Measurements from ENCODE around the gene OTOP1. TPM values are rescaled to one million over a fixed set of nuclear protein-coding genes. Genes with fewer than 3 reads are reported as not detected.

OTOP1 gene
- total RNA-seq, 1 donor from 2014 or later = not detected

GRCh38 chr4:4233610-4234009 lies 6.9 kb upstream of the OTOP1 start:
- H3K9ac ChIP-seq = no peak overlapping the region
- no peaks in the 10 kb centered on the region for H3K79me2 ChIP-seq (ENCODE audit: low read depth)
- no peak for DNase-seq (ENCODE audit: low spot score)
- TF ChIP-seq, protein P1, sequence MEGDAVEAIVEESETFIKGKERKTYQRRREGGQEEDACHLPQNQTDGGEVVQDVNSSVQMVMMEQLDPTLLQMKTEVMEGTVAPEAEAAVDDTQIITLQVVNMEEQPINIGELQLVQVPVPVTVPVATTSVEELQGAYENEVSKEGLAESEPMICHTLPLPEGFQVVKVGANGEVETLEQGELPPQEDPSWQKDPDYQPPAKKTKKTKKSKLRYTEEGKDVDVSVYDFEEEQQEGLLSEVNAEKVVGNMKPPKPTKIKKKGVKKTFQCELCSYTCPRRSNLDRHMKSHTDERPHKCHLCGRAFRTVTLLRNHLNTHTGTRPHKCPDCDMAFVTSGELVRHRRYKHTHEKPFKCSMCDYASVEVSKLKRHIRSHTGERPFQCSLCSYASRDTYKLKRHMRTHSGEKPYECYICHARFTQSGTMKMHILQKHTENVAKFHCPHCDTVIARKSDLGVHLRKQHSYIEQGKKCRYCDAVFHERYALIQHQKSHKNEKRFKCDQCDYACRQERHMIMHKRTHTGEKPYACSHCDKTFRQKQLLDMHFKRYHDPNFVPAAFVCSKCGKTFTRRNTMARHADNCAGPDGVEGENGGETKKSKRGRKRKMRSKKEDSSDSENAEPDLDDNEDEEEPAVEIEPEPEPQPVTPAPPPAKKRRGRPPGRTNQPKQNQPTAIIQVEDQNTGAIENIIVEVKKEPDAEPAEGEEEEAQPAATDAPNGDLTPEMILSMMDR (IDR thresholded peaks at IDR 0.05) = no peak
- no peak for TF ChIP-seq EZH2phosphoT487 (IDR thresholded peaks at IDR 0.05)
- TF ChIP-seq EZH2 (IDR thresholded peaks at IDR 0.05) = no peak
- no peak overlapping the region for H3K4me2 ChIP-seq
- H3K27me3 ChIP-seq = peaks cover 24% of the 10 kb centered on the region
- H3K9me3 ChIP-seq (ENCODE audit: low read depth) = no peaks in the 10 kb centered on the region
- Mint-ChIP-seq H3K4me3 (no peak overlapping the region), H3K4me1 (no peaks in the 10 kb centered on the region), H3K36me3 (peaks cover 7% of the 10 kb centered on the region), H3K9me3 (peaks cover 9% of the 10 kb centered on the region), H3K27me3 (ENCODE audit: insufficient read depth, low read depth) (peaks cover 14% of the 10 kb centered on the region), H3K27ac (no peak overlapping the region)
- H4K20me1 ChIP-seq (ENCODE audit: low read depth) = no peaks in the 10 kb centered on the region
- H3K4me1 ChIP-seq = no peaks in the 10 kb centered on the region
- no peaks in the 10 kb centered on the region for H3K36me3 ChIP-seq
- no peak overlapping the region for H3K27ac ChIP-seq
- H3K4me3 ChIP-seq = no peak overlapping the region
- no peak overlapping the region for H2AFZ ChIP-seq (replicated peaks)
- no peaks in the 10 kb centered on the region for H3F3A ChIP-seq (ENCODE audit: low read depth)

DNA sequence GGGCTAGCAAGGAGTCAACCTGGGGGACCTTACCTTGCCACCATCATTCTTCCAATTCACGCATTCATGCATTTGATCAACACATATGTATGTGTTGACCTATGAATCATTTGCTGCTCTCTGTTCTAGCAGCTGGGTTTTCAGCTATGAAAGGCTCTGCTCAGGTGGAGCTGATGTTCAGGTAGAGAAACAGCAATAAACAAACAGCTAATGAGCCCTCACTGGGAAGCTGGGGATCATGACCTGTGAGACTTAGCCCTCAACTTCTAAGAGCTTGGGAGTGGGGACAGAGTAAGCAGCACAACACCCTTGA lies 1.6 kb upstream of the OTOP1 start:
- Histone ChIP-seq H3K4me2 (no peak overlapping the region), H3K9me3 (ENCODE audit: low read depth) (no peaks in the 10 kb centered on the region), H3K79me2 (ENCODE audit: low read depth) (no peaks in the 10 kb centered on the region), H4K20me1 (ENCODE audit: low read depth) (no peaks in the 10 kb centered on the region), H3K4me3 (no peak overlapping the region), H3K36me3 (no peaks in the 10 kb centered on the region), H3K27ac (no peak overlapping the region), H3F3A (ENCODE audit: low read depth) (no peaks in the 10 kb centered on the region), H3K9ac (no peak overlapping the region), H2AFZ (replicated peaks) (no peak overlapping the region), H3K4me1 (no peaks in the 10 kb centered on the region), H3K27me3 (peaks cover 77% of the 10 kb centered on the region)
- Mint-ChIP-seq H3K36me3 (no peaks in the 10 kb centered on the region), H3K4me1 (peaks cover 13% of the 10 kb centered on the region), H3K9me3 (peaks cover 16% of the 10 kb centered on the region), H3K4me3 (peak overlapping the region; percentile 62), H3K27me3 (ENCODE audit: insufficient read depth, low read depth) (peaks cover 54% of the 10 kb centered on the region), H3K27ac (no peak overlapping the region)
- no peak for DNase-seq (ENCODE audit: low spot score)
- TF ChIP-seq, protein P1 (IDR thresholded peaks at IDR 0.05) = no peak
- TF ChIP-seq EZH2phosphoT487 (IDR thresholded peaks at IDR 0.05) (no peak), EZH2 (IDR thresholded peaks at IDR 0.05) (no peak)

DNA sequence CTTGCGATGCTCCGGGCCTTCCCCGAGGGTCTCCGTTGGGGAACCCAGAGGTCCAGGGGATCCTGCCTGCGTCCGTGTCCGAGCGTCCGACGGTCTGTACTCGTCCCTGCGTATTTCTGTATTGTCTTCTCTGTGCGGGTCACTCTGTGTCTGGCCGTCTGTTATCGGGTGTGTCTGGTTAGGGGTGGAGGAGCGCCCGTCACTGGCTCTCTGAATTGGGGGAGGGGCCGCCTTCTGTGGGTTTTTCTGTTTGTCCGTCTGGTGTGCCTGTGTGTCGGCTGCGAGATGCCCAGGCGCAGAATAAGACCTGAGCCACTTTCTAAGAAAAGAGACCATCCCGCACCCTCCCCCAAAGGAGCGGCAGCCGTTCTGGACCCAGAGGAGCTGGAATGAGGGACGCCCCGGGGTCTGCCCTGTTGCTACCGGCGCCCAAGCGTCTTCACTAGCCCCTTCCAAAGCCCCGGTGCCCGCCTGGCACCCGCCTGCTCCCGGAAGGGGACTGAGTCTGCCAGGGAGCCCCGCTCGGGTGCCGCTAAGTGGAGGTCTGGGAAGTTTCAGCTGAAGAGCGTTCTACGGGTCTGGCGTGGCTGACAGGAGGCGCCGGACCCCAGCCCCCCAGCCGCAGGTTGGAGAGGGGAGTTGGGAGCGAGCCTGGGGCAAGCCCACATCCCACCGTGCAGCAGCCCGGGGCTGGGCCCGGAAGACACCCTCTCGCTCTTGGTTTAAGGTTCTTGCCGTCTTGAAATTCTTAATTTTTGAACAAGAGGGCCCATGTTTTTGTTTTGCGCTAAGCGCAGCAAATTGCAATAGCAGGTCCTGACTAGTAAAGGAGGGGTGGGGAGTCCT lies 1.0 kb upstream of the OTOP1 start:
- Histone ChIP-seq H3K36me3 (no peaks in the 10 kb centered on the region), H3K4me2 (peak overlapping the region; percentile 57)

More for the DNA sequence above, 1.0 kb upstream of the OTOP1 start:
- H3K79me2 ChIP-seq (ENCODE audit: low read depth) = no peaks in the 10 kb centered on the region
- H4K20me1 ChIP-seq (ENCODE audit: low read depth) = no peaks in the 10 kb centered on the region
- no peak overlapping the region for H3K4me3 ChIP-seq
- no peaks in the 10 kb centered on the region for H3K36me3 Mint-ChIP-seq
- H3K4me3 Mint-ChIP-seq = peak overlapping the region; percentile 62
- no peaks in the 10 kb centered on the region for H3K4me1 ChIP-seq
- H3K27ac ChIP-seq = no peak overlapping the region
- TF ChIP-seq EZH2phosphoT487 (IDR thresholded peaks at IDR 0.05) (peak; percentile 71), EZH2 (IDR thresholded peaks at IDR 0.05) (peak; percentile 91)
- TF ChIP-seq, protein P1 (IDR thresholded peaks at IDR 0.05) = no peak
- H3K27ac Mint-ChIP-seq = no peak overlapping the region
- H3K4me1 Mint-ChIP-seq = peaks cover 13% of the 10 kb centered on the region
- H3K27me3 ChIP-seq = peaks cover 82% of the 10 kb centered on the region
- H3K9ac ChIP-seq = no peak overlapping the region
- peaks cover 11% of the 10 kb centered on the region for H3K9me3 Mint-ChIP-seq
- H3F3A ChIP-seq (ENCODE audit: low read depth) = no peaks in the 10 kb centered on the region
- no peak overlapping the region for H2AFZ ChIP-seq (replicated peaks)
- H3K9me3 ChIP-seq (ENCODE audit: low read depth) = no peaks in the 10 kb centered on the region
- peaks cover 55% of the 10 kb centered on the region for H3K27me3 Mint-ChIP-seq (ENCODE audit: insufficient read depth, low read depth)
- DNase-seq (ENCODE audit: low spot score) = no peak
